Measurements from ENCODE around the gene DGKG.

DNA sequence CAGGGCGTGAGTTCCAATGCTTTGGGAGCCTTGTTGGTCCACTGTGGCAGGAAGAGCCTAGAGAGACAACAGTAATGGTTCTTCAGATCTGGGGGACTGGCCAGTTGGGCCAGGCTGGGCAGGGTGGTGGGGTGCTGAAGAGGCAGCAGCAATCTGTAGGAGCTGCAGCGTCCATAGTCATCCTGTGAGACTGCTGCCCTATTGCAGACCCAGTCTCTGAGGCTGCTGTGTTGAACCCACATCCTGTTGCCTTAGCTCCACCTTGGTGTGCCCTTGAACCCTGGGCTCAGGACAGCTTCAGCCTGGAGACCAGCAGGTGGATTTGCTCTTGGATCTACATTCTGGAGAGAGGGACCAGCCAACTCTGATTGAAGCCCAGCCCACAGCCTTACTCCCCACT lies 229.5 kb downstream of the DGKG start:
- TF ChIP-seq, protein P1, sequence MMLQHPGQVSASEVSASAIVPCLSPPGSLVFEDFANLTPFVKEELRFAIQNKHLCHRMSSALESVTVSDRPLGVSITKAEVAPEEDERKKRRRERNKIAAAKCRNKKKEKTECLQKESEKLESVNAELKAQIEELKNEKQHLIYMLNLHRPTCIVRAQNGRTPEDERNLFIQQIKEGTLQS (IDR thresholded peaks at IDR 0.05): no peak
- TF ChIP-seq, protein P1 (CRISPR knock-in tag; conservative IDR thresholded peaks at IDR 0.05): no peak
- TF ChIP-seq, protein P2, sequence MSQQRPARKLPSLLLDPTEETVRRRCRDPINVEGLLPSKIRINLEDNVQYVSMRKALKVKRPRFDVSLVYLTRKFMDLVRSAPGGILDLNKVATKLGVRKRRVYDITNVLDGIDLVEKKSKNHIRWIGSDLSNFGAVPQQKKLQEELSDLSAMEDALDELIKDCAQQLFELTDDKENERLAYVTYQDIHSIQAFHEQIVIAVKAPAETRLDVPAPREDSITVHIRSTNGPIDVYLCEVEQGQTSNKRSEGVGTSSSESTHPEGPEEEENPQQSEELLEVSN (IDR thresholded peaks at IDR 0.05; ENCODE audit: borderline replicate concordance in 1 of 2, extremely low read depth in 1 of 2, insufficient read depth in 1 of 2, insufficient read length in 1 of 2, low read depth in 1 of 2, low read length in 1 of 2, poor library complexity in 1 of 2, severe bottlenecking in 1 of 2): no peak
- TF ChIP-seq ZNF644 (tag; IDR thresholded peaks at IDR 0.05; ENCODE audit: low read depth) (no peak), NBN (IDR thresholded peaks at IDR 0.05; ENCODE audit: low read depth) (no peak), HDAC1 (IDR thresholded peaks at IDR 0.05) (no peak), POLR2A (conservative IDR thresholded peaks at IDR 0.05) (no peak), ZNF507 (tag; conservative IDR thresholded peaks at IDR 0.05) (no peak), CBX3 (IDR thresholded peaks at IDR 0.05; ENCODE audit: borderline replicate concordance in 1 of 2, low read length in 2 of 2) (no peak)
- TF ChIP-seq, protein P3, sequence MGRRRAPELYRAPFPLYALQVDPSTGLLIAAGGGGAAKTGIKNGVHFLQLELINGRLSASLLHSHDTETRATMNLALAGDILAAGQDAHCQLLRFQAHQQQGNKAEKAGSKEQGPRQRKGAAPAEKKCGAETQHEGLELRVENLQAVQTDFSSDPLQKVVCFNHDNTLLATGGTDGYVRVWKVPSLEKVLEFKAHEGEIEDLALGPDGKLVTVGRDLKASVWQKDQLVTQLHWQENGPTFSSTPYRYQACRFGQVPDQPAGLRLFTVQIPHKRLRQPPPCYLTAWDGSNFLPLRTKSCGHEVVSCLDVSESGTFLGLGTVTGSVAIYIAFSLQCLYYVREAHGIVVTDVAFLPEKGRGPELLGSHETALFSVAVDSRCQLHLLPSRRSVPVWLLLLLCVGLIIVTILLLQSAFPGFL (CRISPR knock-in tag; IDR thresholded peaks at IDR 0.05): no peak
- TF ChIP-seq, protein P4, sequence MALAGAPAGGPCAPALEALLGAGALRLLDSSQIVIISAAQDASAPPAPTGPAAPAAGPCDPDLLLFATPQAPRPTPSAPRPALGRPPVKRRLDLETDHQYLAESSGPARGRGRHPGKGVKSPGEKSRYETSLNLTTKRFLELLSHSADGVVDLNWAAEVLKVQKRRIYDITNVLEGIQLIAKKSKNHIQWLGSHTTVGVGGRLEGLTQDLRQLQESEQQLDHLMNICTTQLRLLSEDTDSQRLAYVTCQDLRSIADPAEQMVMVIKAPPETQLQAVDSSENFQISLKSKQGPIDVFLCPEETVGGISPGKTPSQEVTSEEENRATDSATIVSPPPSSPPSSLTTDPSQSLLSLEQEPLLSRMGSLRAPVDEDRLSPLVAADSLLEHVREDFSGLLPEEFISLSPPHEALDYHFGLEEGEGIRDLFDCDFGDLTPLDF (CRISPR knock-in tag; IDR thresholded peaks at IDR 0.05): no peak
- TF ChIP-seq, protein P5, sequence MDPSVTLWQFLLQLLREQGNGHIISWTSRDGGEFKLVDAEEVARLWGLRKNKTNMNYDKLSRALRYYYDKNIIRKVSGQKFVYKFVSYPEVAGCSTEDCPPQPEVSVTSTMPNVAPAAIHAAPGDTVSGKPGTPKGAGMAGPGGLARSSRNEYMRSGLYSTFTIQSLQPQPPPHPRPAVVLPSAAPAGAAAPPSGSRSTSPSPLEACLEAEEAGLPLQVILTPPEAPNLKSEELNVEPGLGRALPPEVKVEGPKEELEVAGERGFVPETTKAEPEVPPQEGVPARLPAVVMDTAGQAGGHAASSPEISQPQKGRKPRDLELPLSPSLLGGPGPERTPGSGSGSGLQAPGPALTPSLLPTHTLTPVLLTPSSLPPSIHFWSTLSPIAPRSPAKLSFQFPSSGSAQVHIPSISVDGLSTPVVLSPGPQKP (CRISPR knock-in tag; IDR thresholded peaks at IDR 0.05): no peak
- TF ChIP-seq, protein P6, sequence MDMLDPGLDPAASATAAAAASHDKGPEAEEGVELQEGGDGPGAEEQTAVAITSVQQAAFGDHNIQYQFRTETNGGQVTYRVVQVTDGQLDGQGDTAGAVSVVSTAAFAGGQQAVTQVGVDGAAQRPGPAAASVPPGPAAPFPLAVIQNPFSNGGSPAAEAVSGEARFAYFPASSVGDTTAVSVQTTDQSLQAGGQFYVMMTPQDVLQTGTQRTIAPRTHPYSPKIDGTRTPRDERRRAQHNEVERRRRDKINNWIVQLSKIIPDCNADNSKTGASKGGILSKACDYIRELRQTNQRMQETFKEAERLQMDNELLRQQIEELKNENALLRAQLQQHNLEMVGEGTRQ (CRISPR knock-in tag; IDR thresholded peaks at IDR 0.05): no peak
- TF ChIP-seq, protein P7, sequence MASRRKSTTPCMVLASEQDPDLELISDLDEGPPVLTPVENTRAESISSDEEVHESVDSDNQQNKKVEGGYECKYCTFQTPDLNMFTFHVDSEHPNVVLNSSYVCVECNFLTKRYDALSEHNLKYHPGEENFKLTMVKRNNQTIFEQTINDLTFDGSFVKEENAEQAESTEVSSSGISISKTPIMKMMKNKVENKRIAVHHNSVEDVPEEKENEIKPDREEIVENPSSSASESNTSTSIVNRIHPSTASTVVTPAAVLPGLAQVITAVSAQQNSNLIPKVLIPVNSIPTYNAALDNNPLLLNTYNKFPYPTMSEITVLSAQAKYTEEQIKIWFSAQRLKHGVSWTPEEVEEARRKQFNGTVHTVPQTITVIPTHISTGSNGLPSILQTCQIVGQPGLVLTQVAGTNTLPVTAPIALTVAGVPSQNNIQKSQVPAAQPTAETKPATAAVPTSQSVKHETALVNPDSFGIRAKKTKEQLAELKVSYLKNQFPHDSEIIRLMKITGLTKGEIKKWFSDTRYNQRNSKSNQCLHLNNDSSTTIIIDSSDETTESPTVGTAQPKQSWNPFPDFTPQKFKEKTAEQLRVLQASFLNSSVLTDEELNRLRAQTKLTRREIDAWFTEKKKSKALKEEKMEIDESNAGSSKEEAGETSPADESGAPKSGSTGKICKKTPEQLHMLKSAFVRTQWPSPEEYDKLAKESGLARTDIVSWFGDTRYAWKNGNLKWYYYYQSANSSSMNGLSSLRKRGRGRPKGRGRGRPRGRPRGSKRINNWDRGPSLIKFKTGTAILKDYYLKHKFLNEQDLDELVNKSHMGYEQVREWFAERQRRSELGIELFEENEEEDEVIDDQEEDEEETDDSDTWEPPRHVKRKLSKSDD (conservative IDR thresholded peaks at IDR 0.05; ENCODE audit: low read length): no peak
